Neural progenitor cell (in vitro differentiated cells): Measurements from ENCODE around the gene IFNLR1. TPM values are rescaled to one million over a fixed set of nuclear protein-coding genes. Genes with fewer than 3 reads are reported as not detected.

ENCODE experiments used
- DNase-seq: peaks from one replicate; pipeline ENCODE4 v3.0.0-alpha.2; 2016; ENCODE audit warnings: low spot score
- H2AFZ ChIP-seq: fragments of 200-600 bp; sonication (generic); replicated peaks from 2 replicates; pipeline ENCODE4 v1.6.1; 2016; ENCODE audit warnings: antibody characterized with exemption
- H3F3A ChIP-seq: fragments of 200-600 bp; sonication (generic); 2 replicates; pipeline ENCODE4 v1.6.1; 2016; ENCODE audit warnings: antibody characterized with exemption, low read depth
- H3K27ac ChIP-seq: fragments of 200-600 bp; sonication (generic); 2 replicates; pipeline ENCODE4 v1.5.1; 2016; ENCODE audit warnings: mild to moderate bottlenecking
- H3K27me3 ChIP-seq: fragments of 200-600 bp; sonication (generic); 2 replicates; pipeline ENCODE4 v1.6.1; 2016; ENCODE audit warnings: mild to moderate bottlenecking, moderate library complexity
- H3K36me3 ChIP-seq: fragments of 200-600 bp; sonication (generic); 2 replicates; pipeline ENCODE4 v1.5.1; 2016
- H3K4me1 ChIP-seq: fragments of 200-600 bp; sonication (generic); 2 replicates; pipeline ENCODE4 v1.6.1; 2016; ENCODE audit warnings: mixed run types
- H3K4me2 ChIP-seq: fragments of 200-600 bp; sonication (generic); 2 replicates; pipeline ENCODE4 v1.6.1; 2016
- H3K4me3 ChIP-seq: fragments of 200-600 bp; sonication (generic); 2 replicates; pipeline ENCODE4 v1.5.1; 2016
- H3K79me2 ChIP-seq: fragments of 200-600 bp; sonication (generic); 2 replicates; pipeline ENCODE4 v1.6.1; 2016; ENCODE audit warnings: low read depth
- H3K9ac ChIP-seq: fragments of 200-600 bp; sonication (generic); 2 replicates; pipeline ENCODE4 v1.6.1; 2016
- H3K9me3 ChIP-seq: fragments of 200-600 bp; sonication (generic); 2 replicates; pipeline ENCODE4 v1.5.1; 2016; ENCODE audit warnings: low read depth
- H4K20me1 ChIP-seq: fragments of 200-600 bp; sonication (generic); 2 replicates; pipeline ENCODE4 v1.6.1; 2016; ENCODE audit warnings: low read depth
- H3K27ac Mint-ChIP-seq: 3 replicates; pipeline ENCODE4 v1.8.0; 2021; ENCODE audit warnings: mixed read lengths
- H3K27me3 Mint-ChIP-seq: 2 replicates; pipeline ENCODE4 v1.8.0; 2022; ENCODE audit warnings: low read depth, mild to moderate bottlenecking, inconsistent platforms, moderate library complexity, mixed read lengths; ENCODE audit not compliant: insufficient read depth
- H3K36me3 Mint-ChIP-seq: 3 replicates; pipeline ENCODE4 v1.8.0; 2021; ENCODE audit warnings: mixed read lengths
- H3K4me1 Mint-ChIP-seq: 3 replicates; pipeline ENCODE4 v1.8.0; 2021; ENCODE audit warnings: mixed read lengths
- H3K4me3 Mint-ChIP-seq: 3 replicates; pipeline ENCODE4 v1.8.0; 2021; ENCODE audit warnings: mild to moderate bottlenecking, moderate library complexity, mixed read lengths
- H3K9me3 Mint-ChIP-seq: 3 replicates; pipeline ENCODE4 v1.8.0; 2020; ENCODE audit warnings: mixed read lengths
- EZH2 ChIP-seq: fragments of 200-600 bp; sonication (generic); IDR thresholded peaks from 2 replicates; pipeline ENCODE4 v1.6.1; 2017; ENCODE audit warnings: antibody characterized with exemption, mild to moderate bottlenecking, moderate library complexity
- EZH2phosphoT487 ChIP-seq: fragments of 200-600 bp; sonication (generic); IDR thresholded peaks from 2 replicates; pipeline ENCODE4 v1.6.1; 2017; ENCODE audit warnings: antibody characterized with exemption
- total RNA-seq: library from RNA; depleted of rRNA; stranded (reverse); fragments of >200 nt; gene quantifications from 2 replicates; pipeline ENCODE4 v1.2.3, GENCODE V29; 2015; ENCODE audit warnings: low replicate concordance
- TF ChIP-seq, protein P1 (sequence below): fragments of 200-600 bp; sonication (generic); IDR thresholded peaks from 2 replicates; pipeline ENCODE4 v1.5.1; 2017; ENCODE audit warnings: antibody characterized with exemption, mild to moderate bottlenecking

The IFNLR1 gene
- total RNA-seq, 1 donor from 2014 or later = 3.3 TPM

DNA sequence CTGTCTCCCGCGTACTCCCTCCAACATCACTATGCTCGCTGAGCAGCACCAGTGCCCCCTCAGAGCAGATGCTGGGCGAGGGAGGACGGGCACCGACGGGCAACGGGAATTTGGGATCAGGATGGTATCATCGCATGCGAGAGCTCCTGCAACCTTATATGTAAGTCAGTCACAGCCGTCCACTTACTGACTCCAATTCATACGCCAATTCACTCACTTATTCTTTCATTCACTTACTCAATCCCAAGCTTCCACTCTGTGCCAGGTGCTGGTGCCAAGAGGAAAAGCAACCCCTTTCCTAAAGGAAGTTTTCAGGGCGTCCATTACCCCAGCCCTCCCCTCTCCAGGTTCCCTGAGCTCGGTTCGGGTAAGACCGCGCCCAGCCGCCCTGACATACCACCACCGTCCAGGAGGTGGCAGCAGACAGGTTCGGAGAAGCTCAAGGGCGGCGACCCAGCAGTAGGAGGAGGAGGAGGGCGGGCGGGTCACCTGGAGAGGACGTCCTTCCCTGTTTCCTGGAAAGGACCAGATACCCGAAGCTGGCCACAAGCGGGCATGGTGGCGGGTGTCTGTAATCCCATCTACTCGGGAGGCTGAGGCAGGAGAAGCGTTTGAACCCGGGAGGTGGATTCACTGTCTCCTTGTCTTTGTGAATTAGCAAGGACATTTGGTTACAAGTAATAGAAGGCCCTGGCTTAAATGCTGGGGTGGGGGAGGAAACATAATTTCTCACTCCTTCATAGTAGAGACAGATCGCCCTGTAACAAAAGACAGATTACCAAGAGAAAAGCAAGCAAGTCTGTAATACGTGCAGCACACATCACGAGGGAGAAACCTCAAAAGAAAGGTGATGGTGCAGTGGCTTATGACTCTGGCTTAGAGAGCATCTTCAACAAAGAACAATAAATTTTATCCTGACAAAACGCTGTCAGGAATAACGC is 36.6 kb downstream of the IFNLR1 start:
- H3K4me1 Mint-ChIP-seq = peaks cover 18% of the 10 kb centered on the region
- Histone ChIP-seq H3K79me2 (no peaks in the 10 kb centered on the region), H3K27ac (peak overlapping the region; percentile 81), H3K36me3 (no peaks in the 10 kb centered on the region), H3K4me2 (peak overlapping the region; percentile 80), H3K9me3 (no peaks in the 10 kb centered on the region), H2AFZ (no peak overlapping the region), H3K9ac (peak overlapping the region; percentile 38), H3K27me3 (no peaks in the 10 kb centered on the region), H4K20me1 (no peaks in the 10 kb centered on the region), H3F3A (peaks cover 32% of the 10 kb centered on the region), H3K4me3 (peak overlapping the region; percentile 50), H3K4me1 (peaks cover 24% of the 10 kb centered on the region)
- no peak for TF ChIP-seq EZH2phosphoT487
- no peak for TF ChIP-seq EZH2
- TF ChIP-seq, protein P1, sequence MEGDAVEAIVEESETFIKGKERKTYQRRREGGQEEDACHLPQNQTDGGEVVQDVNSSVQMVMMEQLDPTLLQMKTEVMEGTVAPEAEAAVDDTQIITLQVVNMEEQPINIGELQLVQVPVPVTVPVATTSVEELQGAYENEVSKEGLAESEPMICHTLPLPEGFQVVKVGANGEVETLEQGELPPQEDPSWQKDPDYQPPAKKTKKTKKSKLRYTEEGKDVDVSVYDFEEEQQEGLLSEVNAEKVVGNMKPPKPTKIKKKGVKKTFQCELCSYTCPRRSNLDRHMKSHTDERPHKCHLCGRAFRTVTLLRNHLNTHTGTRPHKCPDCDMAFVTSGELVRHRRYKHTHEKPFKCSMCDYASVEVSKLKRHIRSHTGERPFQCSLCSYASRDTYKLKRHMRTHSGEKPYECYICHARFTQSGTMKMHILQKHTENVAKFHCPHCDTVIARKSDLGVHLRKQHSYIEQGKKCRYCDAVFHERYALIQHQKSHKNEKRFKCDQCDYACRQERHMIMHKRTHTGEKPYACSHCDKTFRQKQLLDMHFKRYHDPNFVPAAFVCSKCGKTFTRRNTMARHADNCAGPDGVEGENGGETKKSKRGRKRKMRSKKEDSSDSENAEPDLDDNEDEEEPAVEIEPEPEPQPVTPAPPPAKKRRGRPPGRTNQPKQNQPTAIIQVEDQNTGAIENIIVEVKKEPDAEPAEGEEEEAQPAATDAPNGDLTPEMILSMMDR = peak; percentile 82
- no peaks in the 10 kb centered on the region for H3K9me3 Mint-ChIP-seq
- no peaks in the 10 kb centered on the region for H3K36me3 Mint-ChIP-seq
- peak overlapping the region; percentile 74 for H3K4me3 Mint-ChIP-seq
- H3K27ac Mint-ChIP-seq = peak overlapping the region; percentile 72
- peaks cover 11% of the 10 kb centered on the region for H3K27me3 Mint-ChIP-seq
- DNase-seq = peak; percentile 88

DNA sequence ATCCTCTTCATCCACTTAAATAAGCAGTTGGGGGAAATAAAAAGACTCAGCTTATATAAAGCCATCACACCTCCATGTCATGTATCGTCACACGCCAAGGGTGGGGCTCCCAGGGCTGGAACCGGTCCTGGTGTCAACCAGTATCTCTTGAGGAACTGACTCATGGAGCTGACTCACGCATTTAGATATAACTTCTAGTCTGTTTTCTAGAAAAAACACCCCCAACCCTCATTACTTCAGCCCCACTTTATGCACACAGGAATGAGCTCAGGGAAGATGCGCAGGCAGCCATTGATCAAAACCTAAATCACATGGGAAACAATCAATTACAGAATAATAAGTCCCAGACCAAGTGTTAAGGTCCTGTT is 37.2 kb downstream of the IFNLR1 start:
- H3K9ac ChIP-seq = no peak overlapping the region
- TF ChIP-seq, protein P1 = no peak
- no peak for TF ChIP-seq EZH2
- TF ChIP-seq EZH2phosphoT487 = no peak
- Mint-ChIP-seq H3K4me3 (no peak overlapping the region), H3K27ac (no peak overlapping the region), H3K27me3 (peaks cover 11% of the 10 kb centered on the region), H3K9me3 (no peaks in the 10 kb centered on the region), H3K36me3 (no peaks in the 10 kb centered on the region), H3K4me1 (peaks cover 15% of the 10 kb centered on the region)
- H2AFZ ChIP-seq = no peak overlapping the region
- no peaks in the 10 kb centered on the region for H3K27me3 ChIP-seq
- H3K4me3 ChIP-seq = no peak overlapping the region
- H3K4me1 ChIP-seq = peaks cover 24% of the 10 kb centered on the region
- no peak overlapping the region for H3K27ac ChIP-seq
- peak overlapping the region; percentile 80 for H3K4me2 ChIP-seq
- DNase-seq = no peak
- no peaks in the 10 kb centered on the region for H3K79me2 ChIP-seq
- no peaks in the 10 kb centered on the region for H3K9me3 ChIP-seq
- no peaks in the 10 kb centered on the region for H3K36me3 ChIP-seq
- H3F3A ChIP-seq = peaks cover 32% of the 10 kb centered on the region
- no peaks in the 10 kb centered on the region for H4K20me1 ChIP-seq

DNA sequence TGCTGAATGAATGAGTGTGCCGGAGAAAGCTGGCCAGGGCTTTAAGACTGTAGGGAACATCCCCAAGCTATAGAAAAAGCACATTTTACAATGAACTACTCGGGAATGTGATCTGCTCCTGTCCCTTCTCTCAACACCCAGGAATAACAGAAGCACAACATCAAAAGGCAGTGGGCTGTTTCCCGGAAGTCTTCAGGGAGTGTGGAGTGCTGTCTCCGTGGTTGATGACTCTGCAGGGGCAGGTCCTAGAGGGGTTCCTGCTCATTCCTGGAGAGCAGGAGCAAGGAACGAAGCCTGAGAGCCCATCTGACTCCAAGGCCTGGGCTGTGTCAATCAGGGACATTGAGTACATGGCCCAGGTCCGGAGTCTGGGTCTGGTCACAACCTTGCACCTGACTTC is 39.3 kb downstream of the IFNLR1 start:
- Histone ChIP-seq H3F3A (peaks cover 22% of the 10 kb centered on the region), H2AFZ (no peak overlapping the region), H3K27me3 (no peaks in the 10 kb centered on the region), H3K9me3 (no peaks in the 10 kb centered on the region), H3K27ac (no peak overlapping the region), H3K36me3 (no peaks in the 10 kb centered on the region), H4K20me1 (no peaks in the 10 kb centered on the region), H3K79me2 (no peaks in the 10 kb centered on the region), H3K4me3 (no peak overlapping the region), H3K9ac (no peak overlapping the region), H3K4me2 (no peak overlapping the region), H3K4me1 (peaks cover 14% of the 10 kb centered on the region)
- no peak overlapping the region for H3K4me3 Mint-ChIP-seq
- TF ChIP-seq, protein P1 = no peak
- TF ChIP-seq EZH2phosphoT487 (no peak), EZH2 (no peak)
- peaks cover 8% of the 10 kb centered on the region for H3K27me3 Mint-ChIP-seq
- H3K9me3 Mint-ChIP-seq = no peaks in the 10 kb centered on the region
- no peak for DNase-seq
- H3K36me3 Mint-ChIP-seq = no peaks in the 10 kb centered on the region
- peaks cover 15% of the 10 kb centered on the region for H3K4me1 Mint-ChIP-seq
- no peak overlapping the region for H3K27ac Mint-ChIP-seq
